RKO (cell line): ENCODE measurements around the gene PAM.

Experiments
- DNase-seq: peaks from one replicate; pipeline ENCODE4 v3.0.0-alpha.2; 2016; ENCODE audit warnings: low spot score

Gene PAM

DNA sequence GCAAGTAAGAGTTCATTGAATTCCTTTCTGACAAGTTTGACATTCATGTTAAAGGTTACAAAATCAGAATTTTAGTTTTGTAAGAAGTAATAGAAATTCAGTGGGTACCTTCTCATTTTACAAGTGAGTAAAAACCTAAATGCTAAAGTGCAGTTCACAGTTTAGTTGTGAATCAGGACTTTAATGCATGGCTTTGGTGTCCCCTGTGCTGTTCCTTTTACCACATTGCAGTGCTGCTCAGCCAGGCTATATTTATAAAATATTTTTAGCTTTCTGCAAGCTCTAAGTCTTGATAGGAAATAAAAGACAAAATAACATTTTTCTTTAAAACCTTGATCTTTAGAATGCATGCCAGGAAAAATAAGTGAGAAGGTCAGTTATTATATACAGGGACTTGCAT lies 26.3 kb downstream of the PAM start:
- no peak for DNase-seq

DNA sequence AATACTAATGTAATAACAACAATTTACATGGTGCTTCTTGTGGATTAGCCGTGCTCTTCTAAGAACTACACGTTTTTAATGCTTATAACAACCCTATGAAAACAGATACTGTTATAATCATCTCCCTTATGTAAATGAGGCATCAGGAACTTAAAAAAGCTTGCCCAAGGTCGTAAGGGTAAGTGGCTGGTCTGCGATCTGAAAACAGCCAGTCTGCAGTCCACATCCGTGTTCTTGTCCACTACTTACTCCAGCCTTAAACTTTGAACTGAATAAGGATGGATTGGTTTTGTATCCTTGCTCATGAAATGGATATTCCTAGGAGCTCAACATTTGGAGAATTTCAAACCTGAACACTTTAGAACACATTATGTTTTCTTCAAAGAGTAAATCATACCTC lies 26.7 kb downstream of the PAM start:
- DNase-seq, result no peak

DNA sequence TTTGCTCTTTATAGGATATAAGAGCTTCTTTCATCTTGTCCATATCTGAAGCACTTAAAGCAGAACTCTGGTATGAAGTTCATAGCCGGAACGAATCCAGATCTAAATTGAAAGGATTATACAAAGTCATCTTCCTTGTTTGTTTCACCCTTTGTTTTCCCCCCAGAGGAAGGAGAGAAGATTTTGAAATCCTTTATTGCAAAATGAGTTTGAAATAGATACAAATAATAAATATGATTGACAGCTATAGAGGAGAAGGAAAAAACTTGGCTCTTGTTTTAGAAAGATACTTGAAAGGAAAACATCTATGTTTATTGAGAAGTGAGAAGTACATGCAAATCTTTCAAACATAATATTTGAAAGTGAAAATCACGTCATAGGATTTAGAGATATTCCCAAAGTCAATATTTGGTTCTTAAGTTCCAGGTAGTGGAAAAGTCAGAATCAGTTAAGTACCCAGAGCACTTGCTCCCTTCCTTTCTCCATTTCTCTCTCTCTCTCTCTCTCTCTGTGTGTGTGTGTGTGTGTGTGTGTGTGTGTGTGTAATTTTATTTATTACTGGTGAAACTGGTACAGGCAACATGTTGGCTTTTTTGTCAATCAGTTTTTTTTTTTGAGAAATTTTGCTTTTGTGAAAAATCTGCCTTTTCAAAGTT lies 27.2 kb downstream of the PAM start:
- no peak for DNase-seq

DNA sequence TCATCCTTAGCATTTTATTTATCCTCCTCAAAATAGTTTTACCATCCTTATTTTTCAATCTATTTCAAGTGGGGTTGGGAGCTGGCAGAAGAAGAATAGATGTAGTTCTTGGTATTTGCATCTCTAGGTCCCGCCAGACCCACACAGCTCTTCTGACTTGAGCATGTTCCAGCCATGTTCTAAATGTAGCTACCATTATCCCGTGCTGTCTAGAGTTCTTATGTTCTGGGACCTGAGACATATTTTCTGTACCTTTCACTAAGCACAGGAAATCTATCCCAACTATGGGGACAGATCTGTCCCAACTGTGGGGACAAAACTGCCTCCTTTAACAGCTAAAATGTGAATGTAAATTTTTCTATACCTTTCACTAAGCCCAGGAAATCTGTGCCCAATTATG lies 32.0 kb downstream of the PAM start:
- DNase-seq, result no peak

DNA sequence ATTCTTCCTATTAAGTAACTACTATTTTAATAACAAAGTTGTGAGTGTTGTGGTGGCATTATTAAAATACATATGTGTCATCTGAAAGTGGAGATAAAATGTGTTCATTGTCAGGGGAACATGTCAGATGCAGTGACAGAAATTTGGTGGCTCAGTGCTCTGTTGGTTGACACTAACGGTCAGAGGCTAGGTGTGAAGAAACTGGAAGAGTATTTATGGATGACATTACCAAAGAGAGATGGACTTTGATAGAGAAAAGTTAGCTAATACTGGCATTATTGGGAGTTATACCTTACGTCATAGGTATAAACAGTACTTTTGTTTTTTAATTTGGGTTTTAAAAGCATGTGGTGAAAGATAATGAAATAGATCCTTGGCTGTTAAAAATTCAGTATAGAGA lies 33.7 kb downstream of the PAM start:
- no peak for DNase-seq

DNA sequence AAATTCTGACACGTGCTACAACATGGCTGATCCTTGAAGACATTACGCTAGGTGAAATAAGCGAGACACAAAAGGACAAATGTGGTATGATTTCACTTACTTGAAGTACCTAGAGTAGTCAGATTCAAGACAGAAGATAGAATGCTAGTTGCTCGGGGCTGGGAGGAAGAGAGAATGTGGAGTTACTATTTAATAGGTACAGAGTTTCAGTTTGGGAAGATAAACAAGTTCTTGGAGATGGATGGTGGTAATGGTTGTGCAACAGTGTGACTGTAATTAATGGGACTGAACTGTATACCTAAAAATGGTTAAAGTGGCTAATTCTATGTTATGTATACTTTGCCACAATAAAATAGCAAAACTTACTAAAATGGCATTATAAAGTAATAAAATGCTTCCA lies 34.4 kb downstream of the PAM start:
- DNase-seq, result no peak

DNA sequence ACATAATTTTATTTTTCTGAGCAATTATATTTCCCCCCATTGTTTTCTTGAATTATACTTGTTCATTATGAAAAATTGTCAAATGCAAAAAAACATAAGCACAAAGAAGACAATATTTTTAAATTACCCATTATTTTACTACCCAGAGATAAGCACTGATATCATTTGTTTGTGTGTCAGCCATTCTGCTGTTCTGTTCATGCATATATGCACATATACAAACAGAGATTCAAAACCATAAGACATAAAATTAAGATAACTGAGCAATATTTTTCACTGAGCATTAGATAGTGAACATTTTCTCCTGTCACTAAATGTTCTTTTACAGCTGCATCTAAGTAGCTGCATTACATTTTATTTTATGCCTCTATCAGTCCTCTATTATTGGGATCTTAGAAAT lies 35.6 kb downstream of the PAM start:
- no peak for DNase-seq

DNA sequence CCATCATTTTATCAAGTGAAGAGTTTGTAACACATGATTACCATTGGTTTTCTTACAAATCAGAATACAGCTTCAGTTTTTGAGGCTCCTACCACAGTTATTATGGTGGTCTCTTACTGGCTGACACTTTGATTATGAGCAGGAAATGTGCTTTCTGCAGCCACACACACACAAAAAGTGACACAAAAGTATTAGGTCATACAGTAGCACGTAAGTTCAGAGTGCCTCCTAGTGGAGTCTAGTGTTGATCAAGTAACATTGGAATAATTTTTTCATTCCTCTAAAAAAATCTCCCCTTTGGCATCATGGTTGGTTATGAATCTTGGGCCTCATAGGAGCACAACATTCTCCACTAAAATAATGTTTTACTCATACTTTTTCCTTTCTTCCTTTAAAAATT lies 37.6 kb downstream of the PAM start:
- peak; percentile 25 for DNase-seq

DNA sequence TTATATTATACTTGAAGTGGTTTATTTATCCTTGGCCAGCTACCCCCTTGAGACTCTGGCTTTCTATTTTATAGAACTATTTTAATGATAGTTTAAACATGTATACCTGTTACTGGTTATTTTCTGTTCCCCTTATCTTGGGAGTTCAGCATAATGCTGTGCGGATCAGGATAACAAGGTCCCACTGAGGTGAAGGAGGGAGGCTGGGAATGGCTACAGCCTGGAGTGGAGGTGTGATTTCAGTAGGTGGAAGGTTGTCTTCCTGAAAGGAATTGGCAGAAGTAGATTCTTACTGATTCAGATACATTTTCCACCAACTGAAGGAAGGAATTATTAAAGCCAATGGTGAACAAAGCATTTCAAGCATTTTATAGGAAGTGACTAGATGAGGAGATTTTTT lies 38.9 kb downstream of the PAM start:
- no peak for DNase-seq

DNA sequence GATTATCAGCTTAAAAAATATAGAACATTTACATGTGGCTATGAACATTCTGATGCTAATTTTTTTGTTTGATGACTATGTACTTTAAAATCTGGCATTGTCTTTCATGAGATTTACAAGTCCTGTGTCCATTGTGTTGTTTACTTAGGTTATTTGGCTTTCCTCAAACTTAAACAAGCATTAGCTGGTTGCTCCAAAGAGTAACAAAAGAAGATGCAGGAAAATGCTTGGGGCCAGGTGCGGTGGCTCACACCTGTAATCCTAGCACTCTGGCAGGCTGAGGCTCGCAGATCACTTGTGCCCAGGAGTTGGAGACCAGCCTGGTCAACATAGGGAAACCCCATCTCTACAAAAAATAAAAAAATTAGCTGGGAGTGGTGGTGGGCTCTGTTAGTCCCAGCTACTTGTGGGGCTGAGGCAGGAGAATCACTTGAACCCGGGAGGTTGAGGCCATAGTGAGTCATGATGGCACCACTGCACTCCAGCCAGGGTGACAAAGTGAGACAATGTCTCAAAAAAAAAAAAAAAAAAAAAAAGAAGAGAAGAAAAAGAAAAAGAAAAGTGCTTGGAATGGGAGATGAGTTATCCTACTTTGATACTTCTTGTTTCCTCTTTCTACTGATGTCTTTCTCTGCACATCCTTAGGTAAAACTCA lies 39.7 kb downstream of the PAM start:
- DNase-seq, result no peak

DNA sequence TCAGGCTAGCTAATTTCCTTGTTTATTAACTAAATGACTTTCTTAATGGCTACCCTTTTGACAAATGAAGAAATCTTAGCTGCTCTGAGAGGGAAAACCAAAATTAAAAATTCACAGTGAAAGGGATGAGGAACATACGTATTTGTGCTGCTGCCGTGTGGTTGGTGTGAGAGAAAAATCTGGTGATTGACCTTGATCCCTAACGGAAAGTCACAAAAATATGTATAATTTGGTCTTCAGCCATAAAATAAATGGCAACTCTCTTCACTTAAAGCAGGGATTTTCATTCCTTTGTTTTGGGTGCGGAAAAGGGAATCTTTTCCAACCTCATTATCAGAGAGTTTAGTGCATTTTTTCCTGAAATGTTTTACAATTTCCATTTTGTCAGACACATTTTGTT lies 40.4 kb downstream of the PAM start:
- DNase-seq, result no peak

DNA sequence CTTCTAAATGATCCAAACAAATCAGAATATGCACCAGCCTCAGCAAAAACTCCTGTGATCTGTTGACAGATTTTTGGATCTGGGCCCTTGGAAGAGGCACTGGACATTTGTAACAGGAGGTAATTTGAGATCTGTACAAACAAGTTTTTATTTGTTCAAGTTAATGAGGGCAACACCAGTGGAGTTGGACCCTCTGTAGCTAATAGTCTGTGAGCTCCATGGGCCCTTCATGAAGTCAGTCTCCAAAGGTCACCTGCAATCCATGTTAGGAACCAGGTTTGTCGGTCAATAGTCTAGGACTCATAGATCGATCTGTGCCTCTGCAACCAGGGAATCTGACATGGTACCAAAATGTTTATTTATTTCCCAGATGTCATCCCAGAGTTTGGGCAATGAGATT lies 40.9 kb downstream of the PAM start:
- DNase-seq, result no peak

DNA sequence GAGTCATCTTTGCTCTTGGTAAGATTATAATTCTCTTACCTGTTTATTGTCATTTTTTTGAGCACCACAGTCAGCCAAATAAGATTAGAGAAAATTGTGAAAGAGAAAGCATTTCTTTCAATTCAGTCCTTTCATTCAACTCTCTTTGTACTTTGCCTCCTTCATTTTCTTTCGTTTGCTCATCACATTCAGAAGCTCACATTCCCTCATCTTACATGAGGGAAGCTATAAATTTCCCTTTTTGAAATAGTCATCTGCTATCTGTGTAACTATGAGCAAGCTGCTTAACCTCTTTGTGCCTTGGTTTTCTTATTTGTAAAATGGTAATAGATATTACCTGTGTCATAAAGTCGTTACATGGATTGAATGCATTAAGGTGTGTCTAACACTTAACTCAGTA lies 41.4 kb downstream of the PAM start:
- no peak for DNase-seq

DNA sequence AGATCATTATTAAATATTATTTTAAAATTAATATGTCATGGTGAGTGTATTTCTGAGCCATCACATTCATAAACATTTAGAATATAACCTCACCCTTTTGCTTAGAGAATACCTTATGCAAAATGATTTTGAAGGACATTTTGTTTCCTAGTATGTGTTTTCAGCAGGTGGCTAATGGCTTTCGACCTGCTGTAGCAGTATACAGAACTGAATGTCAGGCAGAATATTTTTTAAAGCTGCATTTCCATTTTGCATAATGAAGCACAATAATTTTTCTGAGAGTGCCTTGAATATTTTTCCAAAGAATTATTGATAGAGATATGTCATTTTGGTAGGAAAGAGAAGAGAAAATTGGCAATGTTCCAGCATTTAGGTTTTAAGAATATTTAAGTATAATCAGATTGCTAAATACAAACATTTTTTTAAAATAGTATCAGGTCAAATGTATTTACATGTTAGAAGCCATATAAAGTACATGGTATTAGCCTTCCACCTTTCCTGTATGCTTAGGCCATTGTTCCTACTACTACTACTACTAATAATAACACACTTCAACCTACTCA lies 42.3 kb downstream of the PAM start:
- DNase-seq, result no peak

DNA sequence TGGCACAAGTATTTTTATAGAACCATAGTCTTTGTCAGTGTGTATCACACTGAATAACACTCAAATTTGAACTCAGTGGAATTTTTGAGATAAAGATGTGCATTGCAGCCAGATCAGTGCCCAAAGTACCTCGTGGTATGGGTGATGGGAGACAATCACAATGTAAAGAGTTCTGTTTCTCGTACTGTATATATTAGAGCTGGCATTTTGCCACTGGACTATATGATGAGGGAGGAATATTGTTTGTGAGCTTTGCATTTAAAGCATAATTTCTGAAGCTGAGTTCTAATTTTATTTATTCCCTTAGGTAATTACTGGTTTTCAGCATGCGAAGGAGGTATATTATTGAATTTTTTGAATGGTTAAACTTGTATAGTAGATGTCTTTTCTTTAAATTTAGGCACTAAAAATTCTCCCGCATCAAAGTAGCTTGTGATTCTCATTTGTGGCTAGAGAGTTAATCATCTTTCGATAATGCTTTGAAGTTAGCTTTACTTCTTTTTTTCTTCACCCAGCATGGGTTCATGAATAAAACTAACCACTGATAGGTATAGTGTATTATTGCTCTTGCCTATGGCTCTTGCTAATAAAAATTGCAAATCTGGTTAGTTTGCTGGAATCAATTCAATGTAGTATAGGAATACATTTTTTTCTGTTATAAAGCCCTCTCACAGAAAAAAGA lies 43.1 kb downstream of the PAM start:
- DNase-seq, result no peak

DNA sequence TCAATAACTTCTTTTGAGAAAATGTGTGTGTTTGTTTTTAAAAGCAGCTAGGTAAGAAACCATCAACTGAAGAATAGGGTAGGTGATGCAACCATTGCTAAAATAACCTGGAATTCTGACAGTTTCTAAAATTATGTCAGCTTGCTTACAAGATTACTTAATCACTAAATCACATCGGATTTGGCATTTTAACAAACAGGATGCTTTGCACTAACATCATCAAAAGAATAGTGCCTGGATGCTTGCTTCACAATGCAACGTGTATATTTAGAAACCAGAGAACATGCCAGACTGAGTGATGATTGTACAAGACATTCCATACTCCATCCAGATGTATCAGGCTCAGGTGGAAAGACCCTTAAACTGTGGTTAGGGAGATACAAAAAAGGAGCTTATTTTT lies 43.9 kb downstream of the PAM start:
- DNase-seq, result no peak

DNA sequence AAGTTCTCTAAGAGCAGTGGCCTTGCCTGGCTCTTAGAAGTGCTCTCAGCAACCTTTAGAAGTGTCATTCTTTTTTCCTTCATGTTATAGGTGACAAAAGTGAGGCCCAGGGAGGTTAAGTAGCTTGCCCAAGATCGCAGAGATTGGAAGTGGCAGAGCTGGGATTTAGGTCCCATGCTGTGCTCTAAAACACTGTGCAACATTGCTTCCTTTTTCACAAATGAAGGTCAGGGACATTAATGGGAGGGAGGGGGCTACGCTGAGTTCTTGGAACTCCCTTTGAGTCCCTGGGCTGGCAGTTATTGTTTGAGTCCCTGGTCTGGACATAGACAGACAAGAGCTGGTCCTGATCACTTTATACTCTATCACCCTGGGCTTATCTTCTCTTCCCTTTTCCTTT lies 45.3 kb downstream of the PAM start:
- no peak for DNase-seq

DNA sequence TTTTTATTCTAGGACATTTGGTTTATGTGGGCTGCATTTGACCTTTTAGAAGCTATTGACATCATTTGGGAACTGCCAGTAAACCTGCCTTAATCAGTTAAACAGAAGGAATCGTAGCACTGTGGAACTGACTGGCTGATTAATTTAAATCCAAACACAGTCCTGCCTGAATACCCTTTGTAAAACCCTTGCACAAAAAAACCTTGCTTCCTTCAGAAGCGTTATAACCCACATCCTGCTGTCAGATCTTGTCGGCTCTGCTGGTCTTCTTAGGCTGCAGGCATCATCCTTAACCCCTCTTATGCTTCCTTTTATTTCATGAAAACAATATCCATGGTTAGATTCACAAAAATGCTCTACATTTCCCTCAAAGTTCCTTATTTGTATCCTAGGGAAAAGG lies 46.3 kb downstream of the PAM start:
- no peak for DNase-seq

DNA sequence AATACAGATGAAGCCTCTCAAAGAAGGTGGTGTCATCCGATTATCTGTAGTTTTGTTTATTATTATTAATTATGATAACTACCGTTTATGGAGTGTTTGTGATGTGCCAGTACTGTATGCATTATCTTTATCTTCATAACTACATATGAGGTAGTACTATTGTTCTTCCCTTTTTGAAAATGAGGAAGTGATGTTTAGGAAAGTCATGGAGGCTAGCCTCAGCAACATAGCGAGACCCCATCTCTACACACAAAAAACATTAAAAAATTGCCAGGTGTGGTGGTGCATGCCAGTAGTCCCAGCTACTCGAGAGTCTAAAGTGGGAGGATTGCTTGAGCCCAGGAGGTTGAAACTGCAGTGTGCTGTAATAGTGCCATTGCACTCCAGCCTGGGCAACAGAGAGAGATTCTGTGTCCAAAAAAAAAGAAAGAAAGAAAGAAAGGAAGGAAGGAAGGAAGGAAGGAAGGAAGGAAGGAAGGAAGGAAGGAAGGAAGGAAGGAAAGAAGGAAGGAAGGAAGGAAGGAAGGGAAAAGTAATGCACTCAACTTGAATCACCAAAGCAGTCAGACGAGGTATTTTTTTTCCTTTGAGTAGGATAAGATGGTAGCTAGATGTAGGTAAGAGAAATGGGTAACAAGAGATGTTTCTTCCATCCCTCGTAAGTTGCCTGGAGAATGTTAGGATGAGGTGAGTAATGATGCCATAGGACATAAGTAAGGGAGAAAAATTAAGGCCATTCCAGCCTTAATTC lies 47.8 kb downstream of the PAM start:
- no peak for DNase-seq

DNA sequence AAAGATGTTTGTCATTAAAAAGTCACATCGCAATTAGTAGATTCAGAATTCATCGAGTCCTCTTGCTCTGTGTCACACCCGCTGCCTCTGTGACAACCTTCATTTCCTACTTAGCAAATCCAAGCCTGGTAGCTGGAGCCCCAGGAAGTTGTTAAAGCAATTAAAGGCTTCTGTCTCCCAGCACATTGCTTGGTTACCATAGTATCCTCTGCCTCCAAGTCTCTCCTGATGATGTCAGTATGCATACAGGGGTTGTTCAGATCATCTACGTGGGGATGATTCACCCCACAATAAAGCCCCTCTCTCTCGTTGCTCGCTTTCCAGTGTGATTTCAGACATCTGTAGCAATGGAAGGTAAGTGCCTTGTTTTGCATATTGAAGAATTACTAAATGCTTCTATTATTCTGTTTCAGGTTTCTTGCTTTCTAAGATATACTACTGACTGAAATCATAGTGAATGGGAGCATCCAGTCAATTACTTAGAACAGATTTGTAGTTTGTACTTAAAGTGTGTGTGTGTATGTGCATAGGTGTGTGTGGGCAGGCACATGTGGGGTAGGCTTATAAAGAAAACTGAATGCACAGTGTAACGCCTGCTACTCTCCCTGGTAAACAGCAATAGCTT lies 52.9 kb downstream of the PAM start:
- peak; percentile 33 for DNase-seq

DNA sequence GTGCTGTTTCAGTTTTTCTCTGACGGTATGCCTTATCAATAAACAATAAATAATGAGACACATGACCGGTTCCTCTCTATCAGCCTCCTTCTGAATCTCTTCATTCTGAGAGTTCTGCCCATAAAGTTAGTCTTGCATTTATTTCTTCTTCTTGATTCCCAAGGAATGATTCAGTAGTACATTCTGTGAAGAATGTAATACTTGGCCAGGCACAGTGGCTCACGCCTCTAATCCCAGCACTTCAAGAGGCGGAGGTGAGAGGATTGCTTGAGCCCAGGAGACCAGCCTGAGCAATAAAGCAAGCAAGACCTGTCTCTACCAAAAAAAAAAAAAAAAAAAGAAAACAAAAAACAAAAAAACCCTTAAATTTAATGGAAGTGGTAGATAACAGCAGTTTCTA lies 53.9 kb downstream of the PAM start:
- no peak for DNase-seq

DNA sequence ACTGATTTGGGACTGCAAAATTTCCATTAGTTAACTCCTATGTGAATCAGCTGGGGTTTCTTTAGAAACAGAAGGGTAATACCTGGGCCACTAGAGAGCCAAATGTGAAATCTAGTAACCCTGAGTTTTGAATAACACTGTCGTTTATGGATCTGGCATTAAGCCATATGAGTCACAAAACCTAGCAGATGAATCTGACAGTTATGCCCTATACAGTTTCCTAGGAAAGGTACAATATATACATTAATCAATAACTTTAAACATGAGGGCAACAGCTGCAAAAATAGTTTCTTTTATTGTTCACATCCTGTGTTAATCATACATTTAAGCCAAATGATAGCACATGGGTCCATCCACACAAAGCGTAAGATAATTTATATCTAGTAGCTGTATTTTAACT lies 56.9 kb downstream of the PAM start:
- peak; percentile 71 for DNase-seq
